NCI-H2227 treated with DMSO at 0.1 percent for 48 hours (cell line): ENCODE results near the gene EMID1.

Source experiments
- DNase-seq: peaks from one replicate; lab custom pipeline; 2025; lab: John Stamatoyannopoulos, UW

The EMID1 gene

GRCh38 chr22:29298641-29299040 lies 92.9 kb downstream of the EMID1 start:
- DNase-seq, result no peak

GRCh38 chr22:29299136-29299900 lies 93.6 kb downstream of the EMID1 start:
- DNase-seq, result no peak

DNA sequence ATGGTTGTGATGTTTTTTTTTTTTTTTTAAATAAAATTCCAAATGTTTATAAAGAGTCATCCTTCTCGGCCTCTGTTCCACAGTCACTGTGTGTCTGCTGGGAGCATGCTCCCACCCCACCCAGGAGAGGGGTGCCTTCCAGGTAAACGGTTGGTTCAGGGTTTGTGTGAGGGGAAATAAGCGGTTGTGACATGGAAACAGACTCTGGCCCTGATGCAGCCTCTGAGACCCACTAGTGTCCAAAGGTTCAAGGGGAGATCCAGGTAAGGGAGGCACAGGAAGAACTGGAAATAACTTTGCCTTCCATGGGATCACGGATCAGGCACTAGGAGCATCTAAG lies 94.7 kb downstream of the EMID1 start:
- DNase-seq, result no peak

DNA sequence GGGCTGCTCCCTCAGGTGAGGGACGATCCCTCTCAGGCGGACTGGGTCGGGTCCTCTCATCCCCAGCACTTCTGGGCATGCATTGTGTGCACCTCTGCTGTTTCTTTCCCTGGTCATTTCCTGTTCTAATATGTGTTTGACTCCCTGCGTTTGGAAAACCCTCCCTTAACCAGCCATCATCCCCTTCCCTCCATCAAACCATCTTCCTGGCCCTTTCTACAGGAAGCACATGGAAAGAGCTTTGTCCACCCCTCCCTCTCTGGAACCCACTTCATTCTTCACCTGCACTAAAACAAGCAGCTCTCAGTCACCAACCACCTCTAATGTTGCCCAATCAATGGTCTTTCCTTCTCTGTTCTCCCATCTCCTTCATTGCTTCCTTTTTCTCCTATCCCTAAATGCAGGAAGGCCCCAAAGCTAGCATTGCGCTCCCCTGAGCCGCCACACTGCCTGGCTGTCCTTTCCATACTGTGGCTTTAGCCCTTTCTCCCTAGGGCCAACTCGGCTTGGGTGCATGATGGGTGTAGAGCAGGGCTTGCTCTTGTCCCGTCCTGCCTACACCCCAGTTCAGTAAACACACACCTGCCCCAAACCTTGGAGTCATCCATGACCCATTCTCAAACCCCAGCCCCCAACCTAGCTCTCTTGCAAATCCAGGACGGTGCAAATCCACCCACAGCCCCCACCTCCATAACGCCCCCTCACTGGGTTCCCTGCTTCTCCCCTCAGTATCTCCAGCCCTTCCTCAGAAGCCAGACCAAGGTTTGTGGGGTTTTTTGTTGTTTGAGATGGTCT lies 95.3 kb downstream of the EMID1 start:
- DNase-seq, result no peak

DNA sequence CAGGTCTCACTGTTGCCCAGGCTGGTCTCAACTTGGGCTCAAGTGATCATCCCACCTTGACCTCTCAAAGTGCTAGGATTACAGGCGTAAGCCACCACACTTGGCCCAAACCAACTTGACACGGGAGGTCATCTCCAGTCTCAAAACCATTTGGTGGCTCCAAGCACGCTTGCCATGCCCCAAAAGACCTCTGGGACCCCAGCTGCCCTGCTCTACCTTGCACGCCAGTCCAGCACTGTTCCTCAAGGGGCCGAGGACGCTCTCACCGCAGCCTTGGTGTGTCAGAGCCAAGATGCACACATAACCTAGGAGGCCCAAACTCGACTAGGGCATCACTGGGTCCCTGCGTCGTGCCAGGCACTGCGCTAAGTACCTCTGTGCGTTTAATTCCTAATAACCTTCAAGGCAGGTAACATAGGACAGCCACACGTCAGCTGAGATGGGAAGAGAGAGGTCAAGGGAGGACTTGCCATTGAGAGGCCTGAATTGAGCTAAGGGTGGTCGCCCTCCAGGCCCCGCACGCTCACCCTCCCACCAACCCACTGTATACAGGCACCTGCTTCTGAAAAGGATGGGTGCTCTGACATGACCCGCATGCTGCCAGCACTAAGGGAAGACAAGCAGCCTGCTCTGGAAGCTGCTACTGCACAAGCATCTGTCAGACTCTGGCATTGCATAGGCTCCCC lies 96.2 kb downstream of the EMID1 start:
- DNase-seq, result no peak

- DNase-seq, result no peak
Measured at GRCh38 chr22:29302402-29302680, 96.6 kb downstream of the EMID1 start.

DNA sequence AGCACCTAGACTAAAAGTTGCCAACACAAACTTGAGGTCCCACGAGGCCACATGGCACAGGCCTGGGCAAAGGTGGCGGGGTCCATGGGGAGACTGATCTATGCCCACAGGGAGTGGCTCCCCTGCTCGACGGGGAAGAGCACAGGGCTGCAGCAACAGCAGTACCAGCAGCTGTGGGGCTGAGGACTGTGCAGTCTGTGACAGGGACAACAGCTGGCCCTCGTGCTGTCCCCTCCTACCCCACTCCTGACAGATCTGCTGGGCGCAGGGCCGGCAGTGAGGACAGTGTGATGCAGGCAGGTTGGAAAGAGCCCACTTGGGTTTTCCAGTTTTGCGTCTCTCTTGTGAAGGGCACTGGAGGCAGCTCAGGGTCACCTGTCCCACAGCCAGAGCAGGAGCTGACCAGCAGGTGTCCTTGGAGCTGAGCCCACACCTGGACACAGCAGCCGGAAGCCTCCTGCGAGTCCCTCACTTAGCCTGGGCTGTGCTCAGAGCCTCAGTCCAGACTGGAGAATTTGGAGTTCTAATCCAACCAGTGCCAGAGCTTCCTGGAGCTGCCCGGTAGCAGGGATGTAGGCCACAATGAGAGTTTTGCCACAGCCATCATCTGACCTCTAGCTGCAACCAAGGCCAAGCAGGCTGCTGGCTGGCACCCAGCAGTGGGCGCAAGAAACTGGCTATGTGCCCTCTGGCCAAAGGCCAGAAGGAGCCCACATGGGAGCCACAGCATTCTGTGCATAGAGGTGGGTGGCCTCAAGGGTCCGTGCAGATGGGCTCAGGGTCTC lies 97.2 kb downstream of the EMID1 start:
- DNase-seq, result no peak

GRCh38 chr22:29305836-29306174 lies 100.1 kb downstream of the EMID1 start:
- DNase-seq, result no peak

- no peak for DNase-seq
Measured at GRCh38 chr22:29306175-29306834, 100.6 kb downstream of the EMID1 start, which contains the start of gene GAS2L1. GAS2L1 (plus strand) TSS chr22:29306650; CDS start chr22:29308106, 1,456 bp downstream.

DNA sequence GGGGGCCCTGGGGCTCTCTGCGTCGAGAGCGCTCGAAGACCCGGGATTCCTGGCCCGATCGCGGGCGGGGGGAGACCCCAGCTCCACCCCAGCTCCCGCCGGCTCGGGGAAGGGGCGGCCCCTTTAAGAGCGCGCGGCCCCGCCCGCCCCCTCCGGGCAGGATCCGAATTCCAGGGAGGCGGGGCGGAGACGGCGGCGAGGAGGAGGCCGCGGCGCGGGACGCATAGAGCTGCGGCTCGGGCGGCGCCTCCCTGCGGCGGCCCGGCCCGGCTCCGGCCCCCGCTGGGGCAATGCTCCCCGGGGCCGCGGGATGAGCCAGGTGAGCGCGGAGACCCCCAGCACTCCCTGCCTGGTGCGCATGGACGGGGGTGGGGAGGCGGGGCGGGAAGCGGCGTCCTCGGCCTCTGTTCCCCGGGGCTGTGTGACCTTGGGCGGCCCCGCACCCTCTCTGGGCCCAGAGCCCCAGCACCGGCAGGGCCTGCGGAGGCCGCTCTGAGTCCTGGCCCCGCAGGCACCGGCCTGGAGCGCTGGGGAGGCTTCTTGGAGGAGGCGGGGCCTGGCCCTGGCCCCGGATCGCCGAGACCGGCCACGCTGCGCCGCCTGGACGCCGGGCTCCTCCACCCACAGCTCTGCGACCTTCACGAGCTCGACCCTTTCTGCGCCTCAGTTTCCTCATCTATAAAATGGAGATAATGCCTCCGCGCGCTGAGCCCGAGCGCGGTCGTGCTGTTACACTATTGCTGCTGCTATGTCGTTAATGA lies 101.3 kb downstream of the EMID1 start:
- peak; percentile 33 for DNase-seq

- DNase-seq, result no peak
Measured at GRCh38 chr22:29307596-29308147, 102.0 kb downstream of the EMID1 start.

DNA sequence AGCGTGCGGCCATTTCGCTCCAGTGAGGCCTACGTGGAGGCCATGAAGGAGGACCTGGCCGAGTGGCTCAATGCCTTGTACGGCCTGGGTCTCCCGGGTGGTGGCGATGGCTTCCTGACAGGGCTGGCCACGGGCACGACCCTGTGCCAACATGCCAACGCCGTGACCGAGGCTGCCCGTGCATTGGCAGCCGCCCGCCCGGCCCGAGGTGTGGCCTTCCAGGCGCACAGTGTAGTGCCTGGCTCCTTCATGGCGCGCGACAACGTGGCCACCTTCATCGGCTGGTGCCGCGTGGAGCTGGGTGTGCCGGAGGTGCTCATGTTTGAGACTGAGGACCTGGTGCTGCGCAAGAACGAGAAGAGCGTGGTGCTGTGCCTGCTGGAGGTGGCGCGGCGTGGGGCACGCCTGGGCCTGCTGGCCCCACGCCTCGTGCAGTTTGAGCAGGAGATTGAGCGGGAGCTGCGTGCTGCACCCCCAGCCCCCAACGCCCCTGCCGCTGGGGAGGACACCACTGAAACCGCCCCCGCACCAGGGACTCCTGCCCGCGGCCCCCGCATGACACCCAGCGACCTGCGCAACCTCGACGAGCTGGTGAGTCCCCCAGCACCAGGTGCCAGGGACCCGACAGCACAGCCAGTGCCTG lies 102.6 kb downstream of the EMID1 start:
- no peak for DNase-seq

DNA sequence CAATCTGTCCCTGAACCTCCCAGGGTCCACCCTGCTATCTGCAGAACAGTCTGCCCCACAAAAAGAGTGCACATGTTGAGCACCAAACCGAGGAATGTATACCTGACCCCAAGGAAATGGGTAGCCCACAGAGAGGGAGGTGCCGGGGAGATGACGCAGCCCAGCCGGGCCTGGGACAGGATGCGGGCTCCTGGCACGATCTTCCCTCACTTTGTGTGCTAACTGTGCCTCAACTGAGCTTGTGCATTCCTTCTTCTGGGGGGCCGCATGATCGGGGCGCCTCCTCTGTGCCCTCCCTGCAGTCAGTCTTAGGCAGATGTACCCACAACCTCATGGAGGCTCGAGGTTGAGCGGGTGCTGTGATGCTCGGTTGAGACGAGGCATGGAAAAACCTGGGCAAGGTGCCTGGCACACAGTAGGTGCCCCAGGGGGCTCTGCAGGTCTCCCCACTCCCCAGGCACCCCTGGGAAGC lies 103.1 kb downstream of the EMID1 start:
- no peak for DNase-seq
